H1 (cell line): Measurements from ENCODE around the gene DISP3. TPM values are rescaled to one million over a fixed set of nuclear protein-coding genes. Genes with fewer than 3 reads are reported as not detected.

Experiments
- CTCF ChIP-seq, 3 experiments: IDR thresholded peaks; 1 replicate in 2 of 3; 2 replicates in 1 of 3; pipeline versions ENCODE4 v1.5.1 to v1.6.1; 2011; ENCODE audit warnings: low read length in 3 of 3, mild to moderate bottlenecking in 3 of 3, inconsistent platforms in 2 of 3, low read depth in 1 of 3, moderate library complexity in 1 of 3; ENCODE audit not compliant: insufficient read depth in 1 of 3; ENCODE audit errors: control extremely low read depth in 1 of 3
- KDM1A ChIP-seq: fragments of 200-600, 300-600 bp; sonication (generic); IDR thresholded peaks from 2 replicates; pipeline ENCODE4 v1.7.1; 2016; ENCODE audit warnings: mild to moderate bottlenecking, low read length, borderline replicate concordance
- RNF2 ChIP-seq: fragments of 200-900, 300-1000 bp; sonication (generic); IDR thresholded peaks from 2 replicates; pipeline ENCODE4 v1.7.1; 2016; ENCODE audit warnings: borderline replicate concordance, low read depth, mild to moderate bottlenecking, antibody characterized with exemption, low read length; ENCODE audit not compliant: poor library complexity, severe bottlenecking; ENCODE audit errors: missing control alignments
- SAP30 ChIP-seq: fragments of 300-600 bp; sonication (generic); IDR thresholded peaks from 2 replicates; pipeline ENCODE4 v1.7.1; 2012; ENCODE audit warnings: low read length, moderate library complexity, mild to moderate bottlenecking, inconsistent platforms; ENCODE audit not compliant: insufficient read depth, insufficient replicate concordance
- polyA plus RNA-seq, 7 experiments: library from polyadenylated mRNA; depleted of rRNA in 3 of 7; stranded (reverse) in 5 of 7; unstranded in 2 of 7; fragments of >200 nt in 5 of 7; fragments of 200-250 nt in 2 of 7; gene quantifications; 1 replicate in 5 of 7; 2 replicates in 1 of 7; 4 replicates in 1 of 7; pipeline versions ENCODE4 v1.2.1 to v1.2.3, GENCODE V29; 2011 to 2013; ENCODE audit warnings: missing spikeins in 2 of 7, mixed read lengths in 2 of 7
- total RNA-seq: library from RNA; stranded (reverse); fragmentation: NEBNext Ultra II Directional; extraction: Animal tissue kit (Norgen Biotek cat#: 25700); gene quantifications from 2 replicates; pipeline ENCODE4 v1.2.1, GENCODE V29; 2021

DISP3 gene
- total and polyA plus RNA-seq, 2 of the 8 experiments (the other 6 are each of a cell fraction or from before 2014, with no cell fraction given): 3.4 to 4.6 TPM

- TF ChIP-seq KDM1A: no peak
- TF ChIP-seq SAP30: no peak
- TF ChIP-seq RNF2: no peak
- no peak for TF ChIP-seq CTCF (IDR thresholded peaks at IDR 0.05; ENCODE audit: control extremely low read depth in 1 of 3, insufficient read depth in 1 of 3, low read depth in 1 of 3, low read length in 3 of 3)
These were observed 4.1 kb upstream of the DISP3 start (continued) for GRCh38 chr1:11474826-11475225.
